CD4-positive, alpha-beta T cell treated with Interleukin-21 for 1 hour (primary cell): ENCODE results near the gene ST6GALNAC6.

ENCODE experiments used
- DNase-seq: peaks from one replicate; pipeline ENCODE4 v3.0.0-alpha.2; 2020

Gene ST6GALNAC6, protein sequence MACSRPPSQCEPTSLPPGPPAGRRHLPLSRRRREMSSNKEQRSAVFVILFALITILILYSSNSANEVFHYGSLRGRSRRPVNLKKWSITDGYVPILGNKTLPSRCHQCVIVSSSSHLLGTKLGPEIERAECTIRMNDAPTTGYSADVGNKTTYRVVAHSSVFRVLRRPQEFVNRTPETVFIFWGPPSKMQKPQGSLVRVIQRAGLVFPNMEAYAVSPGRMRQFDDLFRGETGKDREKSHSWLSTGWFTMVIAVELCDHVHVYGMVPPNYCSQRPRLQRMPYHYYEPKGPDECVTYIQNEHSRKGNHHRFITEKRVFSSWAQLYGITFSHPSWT

DNA sequence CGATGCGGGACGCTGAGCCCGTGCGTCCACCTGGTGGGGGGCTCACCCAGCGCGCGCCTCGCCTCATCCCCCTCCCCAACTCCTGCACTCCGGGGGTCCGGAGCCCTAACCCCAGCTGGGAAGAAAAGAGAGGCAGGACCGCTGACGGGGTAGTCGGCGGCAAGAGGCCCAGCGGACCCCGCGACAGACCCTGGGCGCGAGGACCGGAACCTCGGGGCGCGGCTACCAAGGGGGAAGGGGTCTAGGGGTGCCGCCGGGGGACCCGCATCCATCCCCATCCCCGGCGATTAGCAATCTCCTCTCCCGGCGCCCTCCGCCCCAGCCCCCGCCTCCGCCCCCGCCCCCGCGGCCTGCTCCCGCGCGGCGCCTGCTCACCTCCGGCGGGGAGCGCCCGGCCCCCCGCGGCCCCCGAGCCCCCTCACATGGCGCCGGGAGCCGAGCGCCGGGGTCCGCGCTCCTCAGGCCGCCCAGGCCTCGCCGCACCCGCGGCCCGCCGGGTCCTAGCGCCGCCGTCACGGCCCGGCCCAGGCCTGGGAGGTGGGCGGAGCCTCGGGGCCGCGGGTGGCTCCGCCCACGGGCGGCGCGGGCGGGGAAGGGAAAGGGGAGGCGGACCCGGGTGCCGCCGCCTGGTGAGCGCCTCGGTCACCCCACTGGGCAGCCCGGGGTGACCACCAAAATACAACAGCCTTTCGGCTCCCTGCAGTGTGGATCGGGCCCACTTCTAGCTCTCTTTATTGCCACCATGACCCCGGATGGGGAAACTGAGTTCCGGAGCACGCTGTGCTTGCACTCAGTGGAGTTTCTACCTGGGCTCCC, at the start of gene ST6GALNAC6:
ST6GALNAC6 (minus strand) TSS at position 476 of the 816 bp plus-strand sequence. CDS start 1,622 bp downstream, outside the sequence.
- DNase-seq: peak; percentile 75

DNA sequence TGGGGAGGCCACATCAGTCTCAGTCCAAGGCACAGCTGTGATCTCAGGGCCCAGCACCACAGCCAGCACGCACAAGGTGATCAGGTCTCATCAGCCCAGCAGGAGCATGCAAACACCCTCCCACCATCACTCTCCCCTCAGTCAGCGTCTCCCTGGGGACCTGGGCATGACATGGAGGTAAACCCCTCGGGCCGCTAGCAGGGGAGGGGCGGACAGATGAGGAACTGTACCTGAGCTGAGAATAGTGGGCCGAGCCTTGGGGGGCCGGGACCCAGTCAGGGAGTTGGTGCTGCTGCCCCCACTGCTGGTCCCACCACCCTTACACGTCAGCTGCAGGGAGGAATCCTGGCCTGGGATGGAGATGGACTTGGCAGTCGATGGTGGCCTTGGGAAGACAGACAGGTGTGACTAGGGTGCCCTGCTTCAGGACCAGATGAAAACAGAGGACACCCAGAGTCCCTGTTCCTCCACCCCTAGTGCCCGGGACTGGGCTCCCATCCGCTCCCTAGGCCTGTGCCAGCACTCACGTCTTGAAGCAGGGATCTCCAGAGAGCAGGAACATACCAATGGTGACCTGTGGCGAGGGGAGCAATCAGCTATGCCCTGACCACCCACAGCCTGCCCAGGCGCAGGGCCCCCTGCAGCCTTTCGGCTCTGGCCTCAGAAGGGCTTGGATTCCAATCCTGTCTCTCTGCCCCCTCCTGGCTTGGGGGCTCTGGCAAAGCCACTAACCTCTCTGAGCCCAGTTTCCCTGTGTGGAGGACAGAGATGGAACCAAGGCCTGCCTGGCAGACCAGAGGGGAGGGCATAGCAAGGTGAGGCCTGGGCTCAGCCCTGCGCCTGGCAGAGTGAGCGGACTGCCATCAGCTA, 48.7 kb upstream of the ST6GALNAC6 start:
- no peak for DNase-seq

DNA sequence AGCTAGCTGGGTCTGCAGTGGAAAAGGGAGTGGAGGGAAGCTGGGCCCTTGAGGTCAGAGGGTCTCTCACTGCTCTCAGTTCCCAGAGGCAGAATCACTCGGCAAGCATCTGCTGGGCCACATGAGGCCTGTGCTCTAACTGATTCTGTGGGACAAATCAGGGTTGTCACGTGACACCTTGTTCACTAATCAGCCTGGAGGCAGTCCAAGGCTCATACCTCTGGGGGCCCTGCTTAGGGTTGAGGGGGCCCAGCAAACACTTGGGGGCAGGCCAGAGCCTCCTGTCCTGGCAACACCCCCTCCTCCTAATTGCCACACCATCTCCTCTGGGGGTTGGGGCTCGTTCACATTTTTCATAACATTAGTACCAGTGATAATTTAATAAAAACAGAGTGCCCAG, 47.3 kb upstream of the ST6GALNAC6 start:
- no peak for DNase-seq

DNA sequence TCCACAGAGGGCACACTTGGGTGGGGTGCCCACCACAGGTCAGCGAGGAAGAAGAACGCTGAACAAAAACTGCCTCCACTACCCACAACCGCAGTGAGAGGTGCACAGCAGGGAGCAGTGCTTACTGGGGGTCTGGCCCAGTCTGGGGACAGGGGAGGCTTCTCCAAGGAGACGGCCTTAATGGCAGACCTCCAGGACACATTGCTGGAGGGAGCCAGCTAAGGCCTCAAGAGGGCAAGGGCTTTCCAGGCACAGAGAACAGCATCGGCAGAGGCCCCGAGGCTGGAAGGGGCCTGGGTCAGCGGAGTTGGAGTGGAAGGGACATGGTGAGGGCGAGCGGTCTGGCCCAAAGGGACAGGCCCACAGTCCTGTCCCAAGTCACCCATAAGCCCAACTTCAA, 46.5 kb upstream of the ST6GALNAC6 start:
- DNase-seq: no peak

DNA sequence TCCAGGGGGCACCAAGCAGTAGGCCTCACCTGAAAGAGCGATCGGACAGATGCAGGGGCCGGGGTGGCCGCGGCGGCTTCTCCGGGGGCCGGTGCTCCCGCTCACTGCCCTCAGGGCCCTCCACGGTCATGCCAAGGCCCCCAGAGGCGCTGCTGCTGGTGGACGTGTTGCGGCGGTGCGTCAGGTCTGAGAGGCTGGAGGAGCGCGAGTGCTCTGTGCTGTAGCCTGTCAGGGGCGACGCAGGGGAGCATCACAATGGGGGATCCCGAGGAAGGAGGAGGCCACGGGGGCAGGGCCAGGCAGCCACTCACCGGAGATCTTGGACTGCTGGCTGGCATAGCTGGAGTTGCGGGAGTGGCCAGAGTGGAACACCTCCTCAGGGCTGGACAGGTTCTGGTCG, 45.9 kb upstream of the ST6GALNAC6 start:
- DNase-seq: no peak

- no peak for DNase-seq
Observed at GRCh38 chr9:127944586-127945218, 45.3 kb upstream of the ST6GALNAC6 start.

DNA sequence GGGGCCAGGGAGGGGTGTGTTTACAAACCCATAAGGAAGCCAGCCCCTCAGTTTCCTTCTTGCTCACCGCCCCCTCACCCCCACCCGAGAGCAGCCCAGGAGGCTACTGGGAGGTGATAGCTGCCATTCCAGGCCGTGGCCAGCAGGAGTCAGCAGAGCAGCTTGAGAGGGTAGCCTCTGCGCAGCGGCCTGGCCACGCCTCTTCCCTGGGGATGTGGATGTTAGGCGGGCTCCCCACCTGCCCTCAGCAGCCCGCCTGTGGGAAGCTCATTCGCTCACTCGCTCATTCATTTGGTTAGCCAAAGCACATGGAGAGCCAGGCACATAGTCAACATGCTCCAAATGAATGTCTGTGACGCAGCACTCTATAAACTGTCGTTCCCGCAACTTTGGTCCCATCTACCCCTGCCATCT, 44.3 kb upstream of the ST6GALNAC6 start:
- DNase-seq: peak; percentile 77

- no peak for DNase-seq
Observed at GRCh38 chr9:127943011-127943662, 43.7 kb upstream of the ST6GALNAC6 start.

- DNase-seq: peak; percentile 57
Observed at GRCh38 chr9:127942216-127943010, 43.0 kb upstream of the ST6GALNAC6 start.

DNA sequence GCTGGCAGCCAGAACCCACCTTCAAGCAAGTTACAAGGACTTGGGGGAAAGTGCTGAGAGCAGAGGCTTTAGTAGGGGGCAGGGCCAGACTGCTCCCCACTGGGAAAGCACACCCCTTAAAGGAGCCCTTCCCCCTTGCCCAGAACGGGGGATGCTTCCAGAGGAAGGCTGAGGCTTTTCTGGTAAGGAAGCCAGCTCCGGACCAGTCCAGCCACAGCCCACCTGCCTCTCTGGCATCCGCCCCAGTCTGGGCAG, 42.5 kb upstream of the ST6GALNAC6 start:
- no peak for DNase-seq

- no peak for DNase-seq
Observed at GRCh38 chr9:127941062-127941960, 41.9 kb upstream of the ST6GALNAC6 start.

GRCh38 chr9:127940593-127940992, 41.2 kb upstream of the ST6GALNAC6 start:
- DNase-seq: no peak

GRCh38 chr9:127938298-127938690, 38.9 kb upstream of the ST6GALNAC6 start:
- DNase-seq: no peak

- DNase-seq: peak; percentile 86
Observed at GRCh38 chr9:127937388-127938297, 38.2 kb upstream of the ST6GALNAC6 start, which contains the start of gene DPM2. DPM2 (minus strand) TSS chr9:127937854; CDS start chr9:127937820, 34 bp downstream.

GRCh38 chr9:127937056-127937387, 37.6 kb upstream of the ST6GALNAC6 start:
- no peak for DNase-seq

DNA sequence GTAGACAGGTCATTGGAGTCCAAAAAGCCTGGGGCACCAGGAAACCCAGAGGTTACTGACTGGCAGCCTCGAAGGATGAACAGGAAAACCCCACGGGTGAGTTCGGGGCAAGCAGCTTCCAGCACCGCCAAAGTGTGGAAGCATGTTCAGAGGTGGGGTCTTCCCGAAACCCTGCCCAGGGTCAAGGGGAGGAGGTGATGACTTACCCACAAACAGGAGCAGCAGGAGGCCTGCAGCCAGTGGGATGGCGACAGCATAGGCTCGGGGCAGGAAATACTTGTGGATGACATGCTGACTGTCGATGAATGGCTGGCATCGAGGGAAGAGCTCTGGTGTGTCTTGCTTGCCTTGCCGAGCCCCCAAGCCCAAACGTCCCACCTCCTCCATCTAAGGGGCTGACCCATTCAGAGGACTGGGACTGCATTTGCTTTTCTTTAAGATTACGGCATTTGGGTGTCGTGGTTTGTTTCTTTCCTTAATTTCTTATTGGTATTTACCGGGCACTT, 37.0 kb upstream of the ST6GALNAC6 start:
- no peak for DNase-seq

DNA sequence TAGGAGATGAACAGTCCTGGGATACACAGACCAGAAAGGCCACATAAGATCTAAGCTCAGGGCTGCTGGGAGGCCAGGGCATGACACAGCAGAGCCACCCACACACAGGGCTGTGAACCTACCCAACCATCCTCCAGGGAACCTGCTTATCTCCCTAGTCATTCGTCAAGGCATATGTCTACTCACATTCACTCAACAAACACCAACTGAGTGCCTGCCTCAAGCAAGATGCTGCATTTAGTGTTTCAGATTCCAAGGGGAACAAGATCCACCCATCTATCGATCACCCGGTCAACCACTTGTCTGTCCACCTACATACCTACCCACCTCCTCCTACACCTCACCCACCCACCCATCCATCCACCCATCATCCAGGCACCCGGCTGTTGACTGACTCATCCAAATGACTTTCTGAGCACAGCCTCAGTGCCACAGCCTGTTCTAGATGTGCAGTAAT, 36.4 kb upstream of the ST6GALNAC6 start:
- no peak for DNase-seq

DNA sequence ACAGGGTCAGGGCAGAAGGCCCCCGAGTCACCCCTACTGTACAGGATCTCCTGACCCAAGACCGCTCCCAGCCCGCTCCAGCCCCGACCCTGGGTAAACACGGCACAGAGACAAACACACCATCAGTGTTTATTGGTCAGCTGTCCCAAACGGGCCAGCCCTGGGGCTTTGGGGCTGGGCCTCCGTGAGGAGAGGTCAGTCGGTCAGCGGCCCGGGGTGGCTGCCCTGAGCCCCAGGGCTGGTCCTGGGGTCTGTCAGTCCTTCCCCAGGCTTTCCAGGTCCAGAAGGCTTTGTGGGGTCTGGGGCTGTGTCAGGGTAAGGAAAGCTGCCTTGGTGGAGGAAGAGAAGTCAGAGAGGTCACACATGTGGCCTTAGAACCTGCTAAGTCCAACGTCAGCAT, 35.6 kb upstream of the ST6GALNAC6 start:
- DNase-seq: no peak

GRCh38 chr9:127934248-127934647, 34.8 kb upstream of the ST6GALNAC6 start:
- DNase-seq: no peak
